ENCODE data around the gene BRD3OS. TPM values are rescaled to one million over a fixed set of nuclear protein-coding genes. Genes with fewer than 3 reads are reported as not detected.
A peak's percentile ranks its signal among the peaks of the same experiment; 100 is the strongest.

The BRD3OS gene
- total and polyA plus RNA-seq, 2 of the 13 experiments (the other 11 are each of a cell fraction or from before 2014, with no cell fraction given), result 4.9 to 5.7 TPM

- TF ChIP-seq BCLAF1 (IDR thresholded peaks at IDR 0.05) (no peak), SPEN (CRISPR knock-in tag; IDR thresholded peaks at IDR 0.05; ENCODE audit: low read depth) (no peak; the same call in 1 of the 2 replicates), ZNF691 (CRISPR knock-in tag; IDR thresholded peaks at IDR 0.05; ENCODE audit: borderline replicate concordance, low read depth) (no peak), GATA4 (IDR thresholded peaks at IDR 0.05; ENCODE audit: borderline replicate concordance, low read depth) (0 out of 2 replicates have a peak, but pooled peaks have one; percentile 26), TRAFD1 (CRISPR knock-in tag; IDR thresholded peaks at IDR 0.05; ENCODE audit: borderline replicate concordance) (no peak), IRF9 (CRISPR knock-in tag; IDR thresholded peaks at IDR 0.05; ENCODE audit: borderline replicate concordance) (no peak), ZNF33B (CRISPR knock-in tag; IDR thresholded peaks at IDR 0.05) (0 out of 2 replicates have a peak, but pooled peaks have one; percentile 17), ZSCAN29 (CRISPR knock-in tag; conservative IDR thresholded peaks at IDR 0.05) (no peak), ZNF672 (CRISPR knock-in tag; IDR thresholded peaks at IDR 0.05) (no peak), HNRNPUL1 (IDR thresholded peaks at IDR 0.05; ENCODE audit: low read depth, low read length) (no peak), FOXA1 (IDR thresholded peaks at IDR 0.05) (no peak), FOXA1 (CRISPR knock-in tag; IDR thresholded peaks at IDR 0.05) (peak; percentile 93), ZNF598 (CRISPR knock-in tag; IDR thresholded peaks at IDR 0.05; ENCODE audit: borderline replicate concordance) (no peak), KDM4B (CRISPR knock-in tag; IDR thresholded peaks at IDR 0.05) (peak; percentile 48; the same call in 1 of the 2 replicates), ZNF224 (CRISPR knock-in tag; IDR thresholded peaks at IDR 0.05) (0 out of 2 replicates have a peak, but pooled peaks have one; percentile 54), AKAP8 (CRISPR knock-in tag; IDR thresholded peaks at IDR 0.05) (no peak), CREM (IDR thresholded peaks at IDR 0.05) (peak; percentile 78), CREM (CRISPR knock-in tag; IDR thresholded peaks at IDR 0.05) (no peak), FOXM1 (CRISPR knock-in tag; IDR thresholded peaks at IDR 0.05) (no peak), NFYB (CRISPR knock-in tag; IDR thresholded peaks at IDR 0.05) (no peak), ZNF567 (CRISPR knock-in tag; IDR thresholded peaks at IDR 0.05; ENCODE audit: borderline replicate concordance) (no peak), RNF219 (CRISPR knock-in tag; IDR thresholded peaks at IDR 0.05) (no peak)
Measured at GRCh38 chr9:133978226-133978898, 46.9 kb upstream of the BRD3OS start (continued).
